Loucy (cell line): ENCODE measurements around the gene NLRC3.
"Not testable (repeated sequence)": the region's sequence is repeated elsewhere in the genome, so short reads cannot be mapped to it uniquely, and the experiment has no call there.

Experiments
- H2AFZ ChIP-seq: fragments of 200-600 bp; sonication (generic); 2 replicates; pipeline ENCODE4 v1.6.0; 2016; ENCODE audit warnings: antibody characterized with exemption, mild to moderate bottlenecking, low read length, moderate library complexity
- H3F3A ChIP-seq: fragments of 200-600 bp; 2 replicates; pipeline ENCODE4 v1.6.0; 2016; ENCODE audit warnings: antibody characterized with exemption, low read depth, mild to moderate bottlenecking
- H3K27me3 ChIP-seq: fragments of 200-600 bp; sonication (generic); 2 replicates; pipeline ENCODE4 v1.6.1; 2014; ENCODE audit warnings: low read length, mild to moderate bottlenecking; ENCODE audit not compliant: insufficient read depth, poor library complexity, severe bottlenecking
- H3K36me3 ChIP-seq: fragments of 200-600 bp; sonication (generic); 2 replicates; pipeline ENCODE4 v1.6.1; 2016; ENCODE audit warnings: low read length; ENCODE audit not compliant: insufficient read depth
- H3K4me1 ChIP-seq: fragments of 200-600 bp; sonication (generic); 2 replicates; pipeline ENCODE4 v1.5.1; 2014; ENCODE audit warnings: low read length, mild to moderate bottlenecking; ENCODE audit not compliant: insufficient read depth, poor library complexity, severe bottlenecking
- H3K4me2 ChIP-seq: fragments of 200-600 bp; sonication (generic); 2 replicates; pipeline ENCODE4 v1.6.0; 2014; ENCODE audit warnings: antibody characterized with exemption, low read length, low read depth, mild to moderate bottlenecking; ENCODE audit not compliant: poor library complexity, severe bottlenecking
- H3K4me3 ChIP-seq: fragments of 200-600 bp; sonication (generic); 2 replicates; pipeline ENCODE4 v1.5.1; 2014; ENCODE audit warnings: low read length, mild to moderate bottlenecking, mixed read lengths; ENCODE audit not compliant: poor library complexity, severe bottlenecking
- H3K79me2 ChIP-seq: fragments of 200-600 bp; sonication (generic); 2 replicates; pipeline ENCODE4 v1.6.1; 2014; ENCODE audit warnings: low read length; ENCODE audit not compliant: insufficient read depth
- H3K9ac ChIP-seq: fragments of 200-600 bp; sonication (generic); 2 replicates; pipeline ENCODE4 v1.6.0; 2014; ENCODE audit warnings: mild to moderate bottlenecking, low read depth, low read length, moderate library complexity; ENCODE audit not compliant: poor library complexity, severe bottlenecking
- H3K9me2 ChIP-seq: fragments of 200-600 bp; sonication (generic); replicated peaks from 2 replicates; pipeline ENCODE4 v1.6.1; 2016; ENCODE audit warnings: low read depth, low read length, mixed read lengths
- H3K9me3 ChIP-seq: fragments of 200-600 bp; sonication (generic); 2 replicates; pipeline ENCODE4 v1.6.1; 2014; ENCODE audit warnings: mild to moderate bottlenecking, antibody characterized with exemption, low read length, low read depth; ENCODE audit not compliant: insufficient read depth
- H4K20me1 ChIP-seq: fragments of 200-600 bp; sonication (generic); 2 replicates; pipeline ENCODE4 v1.6.0; 2014; ENCODE audit warnings: antibody characterized with exemption, low read length, mild to moderate bottlenecking; ENCODE audit not compliant: insufficient read depth, poor library complexity, severe bottlenecking
- CTCF ChIP-seq: fragments of 200-600 bp; sonication (generic); conservative IDR thresholded peaks from 2 replicates; pipeline ENCODE4 v1.5.1; 2014; ENCODE audit warnings: mild to moderate bottlenecking, antibody characterized with exemption, low read length
- EZH2phosphoT487 ChIP-seq: fragments of 200-600 bp; IDR thresholded peaks from 2 replicates; pipeline ENCODE4 v1.6.1; 2018; ENCODE audit warnings: antibody characterized with exemption, mild to moderate bottlenecking, moderate library complexity, borderline replicate concordance

Gene NLRC3

GRCh38 chr16:3508736-3509135 lies 68.5 kb downstream of the NLRC3 start:
- H4K20me1 ChIP-seq: no peaks in the 10 kb centered on the region
- no peaks in the 10 kb centered on the region for H3K9me2 ChIP-seq
- no peaks in the 10 kb centered on the region for H3F3A ChIP-seq
- no peaks in the 10 kb centered on the region for H3K36me3 ChIP-seq
- H3K9me3 ChIP-seq: no peaks in the 10 kb centered on the region
- no peak overlapping the region for H3K4me3 ChIP-seq
- no peak overlapping the region for H3K4me2 ChIP-seq
- TF ChIP-seq CTCF: no peak
- TF ChIP-seq EZH2phosphoT487: no peak
- no peak overlapping the region for H2AFZ ChIP-seq
- H3K79me2 ChIP-seq: no peaks in the 10 kb centered on the region
- no peak overlapping the region for H3K9ac ChIP-seq
- peaks cover 4% of the 10 kb centered on the region for H3K4me1 ChIP-seq
- no peaks in the 10 kb centered on the region for H3K27me3 ChIP-seq

- Histone ChIP-seq H3K9ac (no peak overlapping the region), H3K9me3 (no peaks in the 10 kb centered on the region), H3K36me3 (no peaks in the 10 kb centered on the region), H3F3A (no peaks in the 10 kb centered on the region), H3K27me3 (no peaks in the 10 kb centered on the region), H2AFZ (no peak overlapping the region), H3K4me1 (no peaks in the 10 kb centered on the region), H3K4me3 (no peak overlapping the region), H3K79me2 (no peaks in the 10 kb centered on the region), H4K20me1 (no peaks in the 10 kb centered on the region), H3K4me2 (no peak overlapping the region), H3K9me2 (no peaks in the 10 kb centered on the region)
- TF ChIP-seq CTCF: no peak
Measured at GRCh38 chr16:3503523-3503922, 73.7 kb downstream of the NLRC3 start.

GRCh38 chr16:3501783-3502400 lies 75.3 kb downstream of the NLRC3 start:
- no peak overlapping the region for H3K9ac ChIP-seq
- peak overlapping the region; percentile 74 for H3K4me2 ChIP-seq
- no peaks in the 10 kb centered on the region for H3K9me2 ChIP-seq
- no peaks in the 10 kb centered on the region for H3F3A ChIP-seq
- no peaks in the 10 kb centered on the region for H3K27me3 ChIP-seq
- no peaks in the 10 kb centered on the region for H3K4me1 ChIP-seq
- H3K4me3 ChIP-seq: peak overlapping the region; percentile 78
- no peaks in the 10 kb centered on the region for H3K36me3 ChIP-seq
- no peaks in the 10 kb centered on the region for H4K20me1 ChIP-seq
- H2AFZ ChIP-seq: no peak overlapping the region
- H3K79me2 ChIP-seq: no peaks in the 10 kb centered on the region
- no peaks in the 10 kb centered on the region for H3K9me3 ChIP-seq
- no peak for TF ChIP-seq EZH2phosphoT487
- TF ChIP-seq CTCF: no peak

GRCh38 chr16:3501412-3501761 lies 75.8 kb downstream of the NLRC3 start:
- Histone ChIP-seq H3K4me2 (peak overlapping the region; percentile 74), H2AFZ (peak overlapping the region; percentile 76), H3K9ac (peak overlapping the region; percentile 74), H3K4me3 (peak overlapping the region; percentile 78)
- H3K4me1 ChIP-seq, H3K9me2 ChIP-seq, H3K79me2 ChIP-seq, H4K20me1 ChIP-seq, H3K27me3 ChIP-seq, H3F3A ChIP-seq, H3K9me3 ChIP-seq, H3K36me3 ChIP-seq: not testable (repeated sequence)
